HG03103 (cell line): Measurements from ENCODE around the gene FAM83B.
"Not testable (repeated sequence)": the region's sequence is repeated elsewhere in the genome, so short reads cannot be mapped to it uniquely, and the experiment has no call there.

Source experiments
- ATAC-seq: cut with Tn5 transposase; IDR thresholded peaks from one replicate; pipeline ENCODE4 v1.9.1; 2021; ENCODE audit warnings: low read depth; ENCODE audit not compliant: unreplicated experiment

FAM83B gene

GRCh38 chr6:54846243-54846856 lies at the start of gene FAM83B:
Gene FAM83B, plus strand, starts transcription at chr6:54846771. Its CDS starts 23,476 bp downstream, at chr6:54870247.
- ATAC-seq: no peak

GRCh38 chr6:54796918-54797317 lies 49.7 kb upstream of the FAM83B start:
- ATAC-seq: not testable (repeated sequence)

GRCh38 chr6:54800050-54800600 lies 46.4 kb upstream of the FAM83B start:
- ATAC-seq: no peak

- no peak for ATAC-seq
These were observed 45.3 kb upstream of the FAM83B start for GRCh38 chr6:54801244-54801643.

- no peak for ATAC-seq
These were observed 44.9 kb upstream of the FAM83B start for GRCh38 chr6:54801669-54802068.

- ATAC-seq: no peak
These were observed 43.6 kb upstream of the FAM83B start for GRCh38 chr6:54802775-54803634.

GRCh38 chr6:54805077-54805476 lies 41.5 kb upstream of the FAM83B start:
- no peak for ATAC-seq

- no peak for ATAC-seq
These were observed 36.4 kb upstream of the FAM83B start for GRCh38 chr6:54810147-54810546.

GRCh38 chr6:54813892-54814291 lies 32.7 kb upstream of the FAM83B start:
- no peak for ATAC-seq

- ATAC-seq: no peak
These were observed 29.3 kb upstream of the FAM83B start for GRCh38 chr6:54817236-54817635.

- no peak for ATAC-seq
These were observed 28.7 kb upstream of the FAM83B start for GRCh38 chr6:54817834-54818233.

GRCh38 chr6:54824225-54824624 lies 22.3 kb upstream of the FAM83B start:
- ATAC-seq: not testable (repeated sequence)

- ATAC-seq: no peak
These were observed 19.6 kb upstream of the FAM83B start for GRCh38 chr6:54827010-54827409.

GRCh38 chr6:54830216-54830615 lies 16.4 kb upstream of the FAM83B start:
- no peak for ATAC-seq

- no peak for ATAC-seq
These were observed 11.4 kb upstream of the FAM83B start for GRCh38 chr6:54835176-54835575.

- ATAC-seq: no peak
These were observed 495 bp downstream of the FAM83B start for GRCh38 chr6:54846857-54847674.

GRCh38 chr6:54847799-54848597 lies 1.4 kb downstream of the FAM83B start:
- no peak for ATAC-seq

- ATAC-seq: no peak
These were observed 3.5 kb downstream of the FAM83B start for GRCh38 chr6:54850114-54850513.

- ATAC-seq: no peak
These were observed 9.6 kb downstream of the FAM83B start for GRCh38 chr6:54856129-54856528.

GRCh38 chr6:54860132-54860531 lies 13.6 kb downstream of the FAM83B start:
- no peak for ATAC-seq
